ENCODE data around the gene MFSD2B.

MFSD2B gene

DNA sequence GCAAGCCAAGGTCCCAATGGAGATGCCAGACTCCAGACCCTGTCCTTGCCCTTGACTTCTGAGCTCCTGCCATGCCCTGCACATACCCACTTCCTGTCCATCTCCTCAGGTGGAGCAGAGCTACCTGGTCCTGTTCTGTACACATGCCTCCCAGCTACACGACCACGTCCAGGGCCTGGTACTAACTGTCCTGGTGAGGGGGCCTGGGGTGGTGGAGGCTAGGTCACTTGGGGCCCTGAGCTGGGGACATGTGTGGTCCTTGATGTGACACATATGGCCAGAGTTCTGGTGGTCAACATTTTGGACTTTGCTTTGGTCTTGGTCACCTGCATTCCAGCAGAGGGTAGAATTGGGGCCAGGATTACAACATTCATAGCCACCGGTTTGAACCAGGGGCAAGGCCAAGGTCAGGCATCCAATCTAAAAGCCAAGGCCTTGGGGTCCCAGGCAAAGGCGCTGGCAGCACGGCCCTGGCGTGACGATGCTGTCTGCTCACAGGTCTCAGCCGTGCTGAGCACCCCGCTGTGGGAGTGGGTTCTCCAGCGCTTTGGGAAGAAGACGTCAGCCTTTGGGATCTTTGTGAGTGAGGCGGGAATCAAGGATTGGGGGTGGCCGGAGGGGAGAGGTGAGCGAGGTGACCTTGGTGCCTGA lies 12.6 kb downstream of the MFSD2B start:
- Histone ChIP-seq H3K4me2 (ENCODE audit: insufficient read depth, low read length, poor library complexity, severe bottlenecking) (no peak overlapping the region), H3K23ac (ENCODE audit: low read depth, low read length, poor library complexity) (no peak overlapping the region), H2BK12ac (ENCODE audit: low read length) (no peak overlapping the region), H2AFZ (ENCODE audit: low read length) (no peak overlapping the region), H2BK5ac (ENCODE audit: low read length) (peak overlapping the region; percentile 39), H3K14ac (ENCODE audit: low read length) (no peak overlapping the region), H3K79me1 (ENCODE audit: low read depth, low read length) (peaks cover 7% of the 10 kb centered on the region), H2BK15ac (ENCODE audit: low read length) (no peak overlapping the region), H3K4ac (ENCODE audit: low read length) (no peak overlapping the region), H3K9me3 (replicated peaks in 1 of 2; ENCODE audit: control insufficient read depth in 2 of 2, insufficient read depth in 1 of 2, low read depth in 1 of 2, low read length in 2 of 2) (no peaks in the 10 kb centered on the region), H3K18ac (ENCODE audit: low read length) (no peak overlapping the region), H3K4me1 (ENCODE audit: control insufficient read depth in 2 of 2, insufficient read depth in 1 of 2, low read depth in 1 of 2, low read length in 2 of 2) (peaks cover 8 to 18% of the 10 kb centered on the region in 2 donors), H3K27me3 (ENCODE audit: control insufficient read depth in 3 of 3, insufficient read depth in 3 of 3, low read depth in 1 of 3, low read length in 3 of 3) (no peaks in the 10 kb centered on the region), H3K27ac (replicated peaks; ENCODE audit: low read length) (no peak overlapping the region), H4K8ac (ENCODE audit: low read depth, low read length) (no peak overlapping the region), H3K4me3 (ENCODE audit: low read length in 2 of 2) (no peak overlapping the region), H3K36me3 (replicated peaks in 1 of 2; ENCODE audit: control insufficient read depth in 2 of 2, insufficient read depth in 2 of 2, low read length in 2 of 2) (peaks cover 8 to 42% of the 10 kb centered on the region in 2 donors), H2AK5ac (ENCODE audit: low read depth, low read length) (no peak overlapping the region), H3K9ac (ENCODE audit: low read depth, low read length, poor library complexity) (no peak overlapping the region), H4K91ac (ENCODE audit: low read depth, low read length, poor library complexity) (no peak overlapping the region), H2BK120ac (ENCODE audit: low read depth, low read length) (no peak overlapping the region)
- no peak for DNase-seq (ENCODE audit: low spot score)
- no CpG with 5 or more reads among the region's 14 CpGs for WGBS, 2 donors (ENCODE audit: extremely low coverage in 2 of 2, insufficient read length in 2 of 2, insufficient replicate concordance in 1 of 2)

DNA sequence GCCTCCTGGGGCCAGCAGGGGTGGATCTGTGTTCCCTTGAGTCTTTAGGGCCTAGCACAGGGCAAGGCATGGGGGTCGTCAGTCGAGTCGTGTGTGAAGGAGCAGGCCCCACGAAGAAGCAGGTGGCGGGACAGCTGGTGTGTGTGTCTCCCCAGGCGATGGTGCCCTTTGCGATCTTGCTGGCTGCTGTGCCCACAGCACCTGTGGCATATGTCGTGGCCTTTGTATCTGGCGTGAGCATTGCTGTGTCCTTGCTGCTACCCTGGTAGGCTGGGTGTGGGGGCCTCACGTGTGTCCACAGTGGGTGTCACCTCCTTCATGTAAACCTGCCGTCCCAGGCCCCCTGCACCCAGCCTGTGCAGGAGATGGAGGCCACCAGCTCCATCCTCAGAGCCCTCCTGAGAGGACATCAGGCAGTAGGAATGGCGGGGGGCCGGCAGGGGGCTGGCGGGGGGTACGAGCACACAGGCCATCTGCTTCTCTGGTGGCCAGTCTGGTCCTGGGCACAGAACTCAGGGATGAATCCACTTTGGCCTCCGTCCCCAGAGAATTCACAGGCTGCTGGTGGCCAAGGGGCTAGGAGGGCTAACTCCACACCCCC lies 13.2 kb downstream of the MFSD2B start:
- no peaks in the 10 kb centered on the region for H3K9me3 ChIP-seq (replicated peaks in 1 of 2; ENCODE audit: control insufficient read depth in 2 of 2, insufficient read depth in 1 of 2, low read depth in 1 of 2, low read length in 2 of 2)
- no peak for DNase-seq (ENCODE audit: low spot score)
- no peak overlapping the region for H4K8ac ChIP-seq (ENCODE audit: low read depth, low read length)
- H2AFZ ChIP-seq (ENCODE audit: low read length), result no peak overlapping the region
- H2BK15ac ChIP-seq (ENCODE audit: low read length), result no peak overlapping the region
- H2BK120ac ChIP-seq (ENCODE audit: low read depth, low read length), result no peak overlapping the region
- H3K36me3 ChIP-seq (replicated peaks in 1 of 2; ENCODE audit: control insufficient read depth in 2 of 2, insufficient read depth in 2 of 2, low read length in 2 of 2), result peaks cover 8 to 44% of the 10 kb centered on the region in 2 donors
- H4K91ac ChIP-seq (ENCODE audit: low read depth, low read length, poor library complexity), result no peak overlapping the region
- H3K23ac ChIP-seq (ENCODE audit: low read depth, low read length, poor library complexity), result no peak overlapping the region
- H3K9ac ChIP-seq (ENCODE audit: low read depth, low read length, poor library complexity), result no peak overlapping the region
- H2BK5ac ChIP-seq (ENCODE audit: low read length), result peak overlapping the region; percentile 39
- H3K4me1 ChIP-seq (ENCODE audit: control insufficient read depth in 2 of 2, insufficient read depth in 1 of 2, low read depth in 1 of 2, low read length in 2 of 2), result peaks cover 7 to 18% of the 10 kb centered on the region in 2 donors
- H3K79me1 ChIP-seq (ENCODE audit: low read depth, low read length), result peaks cover 7% of the 10 kb centered on the region
- H3K4me2 ChIP-seq (ENCODE audit: insufficient read depth, low read length, poor library complexity, severe bottlenecking), result no peak overlapping the region
- no peak overlapping the region for H3K18ac ChIP-seq (ENCODE audit: low read length)
- H2BK12ac ChIP-seq (ENCODE audit: low read length), result no peak overlapping the region
- no peak overlapping the region for H2AK5ac ChIP-seq (ENCODE audit: low read depth, low read length)
- no peak overlapping the region for H3K4ac ChIP-seq (ENCODE audit: low read length)
- no peak overlapping the region for H3K14ac ChIP-seq (ENCODE audit: low read length)
- no peaks in the 10 kb centered on the region for H3K27me3 ChIP-seq (ENCODE audit: control insufficient read depth in 3 of 3, insufficient read depth in 3 of 3, low read depth in 1 of 3, low read length in 3 of 3)
- peak overlapping the region in 1 of 2 donors; percentile 31 for H3K4me3 ChIP-seq (ENCODE audit: low read length in 2 of 2)
- H3K27ac ChIP-seq (replicated peaks; ENCODE audit: low read length), result no peak overlapping the region
- WGBS, 2 donors (ENCODE audit: extremely low coverage in 2 of 2, insufficient read length in 2 of 2, insufficient replicate concordance in 1 of 2), result no CpG with 5 or more reads among the region's 16 CpGs

- Histone ChIP-seq H3K4ac (ENCODE audit: low read length) (no peak overlapping the region), H3K23ac (ENCODE audit: low read depth, low read length, poor library complexity) (no peak overlapping the region), H4K91ac (ENCODE audit: low read depth, low read length, poor library complexity) (no peak overlapping the region), H2BK15ac (ENCODE audit: low read length) (no peak overlapping the region), H3K4me2 (ENCODE audit: insufficient read depth, low read length, poor library complexity, severe bottlenecking) (no peak overlapping the region), H3K4me1 (ENCODE audit: control insufficient read depth in 2 of 2, insufficient read depth in 1 of 2, low read depth in 1 of 2, low read length in 2 of 2) (peaks cover 4 to 18% of the 10 kb centered on the region in 2 donors), H3K14ac (ENCODE audit: low read length) (no peak overlapping the region), H4K8ac (ENCODE audit: low read depth, low read length) (peak overlapping the region; percentile 93), H3K27ac (replicated peaks; ENCODE audit: low read length) (no peak overlapping the region), H3K18ac (ENCODE audit: low read length) (no peak overlapping the region), H3K79me1 (ENCODE audit: low read depth, low read length) (peaks cover 6% of the 10 kb centered on the region), H3K9me3 (replicated peaks in 1 of 2; ENCODE audit: control insufficient read depth in 2 of 2, insufficient read depth in 1 of 2, low read depth in 1 of 2, low read length in 2 of 2) (no peaks in the 10 kb centered on the region), H2BK5ac (ENCODE audit: low read length) (no peak overlapping the region), H3K36me3 (replicated peaks in 1 of 2; ENCODE audit: control insufficient read depth in 2 of 2, insufficient read depth in 2 of 2, low read length in 2 of 2) (peaks cover 8 to 52% of the 10 kb centered on the region in 2 donors), H2AK5ac (ENCODE audit: low read depth, low read length) (no peak overlapping the region), H3K27me3 (ENCODE audit: control insufficient read depth in 3 of 3, insufficient read depth in 3 of 3, low read depth in 1 of 3, low read length in 3 of 3) (no peaks in the 10 kb centered on the region), H3K4me3 (ENCODE audit: low read length in 2 of 2) (no peak overlapping the region), H3K9ac (ENCODE audit: low read depth, low read length, poor library complexity) (peak overlapping the region; percentile 34), H2AFZ (ENCODE audit: low read length) (no peak overlapping the region), H2BK120ac (ENCODE audit: low read depth, low read length) (no peak overlapping the region), H2BK12ac (ENCODE audit: low read length) (no peak overlapping the region)
- WGBS, 2 donors (ENCODE audit: extremely low coverage in 2 of 2, insufficient read length in 2 of 2, insufficient replicate concordance in 1 of 2), result no CpG with 5 or more reads among the region's 12 CpGs
- no peak for DNase-seq (ENCODE audit: low spot score)
These were observed 14.1 kb downstream of the MFSD2B start for GRCh38 chr2:24024018-24024417.

DNA sequence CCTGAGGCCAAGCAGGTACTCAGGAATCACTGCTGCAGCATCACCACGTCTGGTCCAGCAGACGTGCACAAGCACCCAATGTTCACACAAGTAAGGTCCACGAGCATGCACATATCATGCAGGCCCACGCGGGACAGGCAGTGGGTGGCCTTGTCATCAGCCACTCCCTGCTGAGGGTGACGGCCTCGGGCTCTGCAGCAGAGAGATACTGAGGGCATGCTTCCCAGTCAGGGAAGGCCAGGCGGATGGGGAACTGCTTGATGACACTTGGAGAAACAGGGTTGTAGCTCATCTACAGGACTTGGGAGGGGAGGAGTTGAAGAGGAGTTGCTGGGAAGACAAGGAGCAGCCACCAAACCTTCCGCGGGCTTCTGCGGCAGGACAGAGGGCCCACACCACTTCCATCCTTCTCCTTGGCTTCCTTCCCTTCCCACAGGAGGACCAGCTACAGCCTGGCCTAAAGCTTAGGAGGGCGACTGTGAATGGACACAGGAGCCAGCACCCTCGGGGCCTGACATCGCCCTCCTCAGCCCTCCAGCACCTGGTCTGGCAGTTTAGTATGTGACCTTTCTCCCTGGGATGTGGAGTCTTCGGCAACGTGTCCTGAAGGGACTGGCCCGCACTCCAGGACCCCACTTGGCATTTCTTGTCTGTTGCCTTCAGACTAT lies 15.2 kb downstream of the MFSD2B start:
- Histone ChIP-seq H4K8ac (ENCODE audit: low read depth, low read length) (no peak overlapping the region), H3K36me3 (replicated peaks in 1 of 2; ENCODE audit: control insufficient read depth in 2 of 2, insufficient read depth in 2 of 2, low read length in 2 of 2) (peaks cover 11 to 63% of the 10 kb centered on the region in 2 donors), H3K27ac (replicated peaks; ENCODE audit: low read length) (no peak overlapping the region), H4K91ac (ENCODE audit: low read depth, low read length, poor library complexity) (no peak overlapping the region), H3K4ac (ENCODE audit: low read length) (peak overlapping the region; percentile 56), H2BK5ac (ENCODE audit: low read length) (peak overlapping the region; percentile 8), H3K4me1 (ENCODE audit: control insufficient read depth in 2 of 2, insufficient read depth in 1 of 2, low read depth in 1 of 2, low read length in 2 of 2) (peaks cover 4 to 18% of the 10 kb centered on the region in 2 donors), H3K4me3 (ENCODE audit: low read length in 2 of 2) (no peak overlapping the region), H2BK12ac (ENCODE audit: low read length) (no peak overlapping the region), H3K4me2 (ENCODE audit: insufficient read depth, low read length, poor library complexity, severe bottlenecking) (no peak overlapping the region), H3K18ac (ENCODE audit: low read length) (peak overlapping the region; percentile 8), H3K9ac (ENCODE audit: low read depth, low read length, poor library complexity) (no peak overlapping the region), H3K23ac (ENCODE audit: low read depth, low read length, poor library complexity) (no peak overlapping the region), H2BK120ac (ENCODE audit: low read depth, low read length) (no peak overlapping the region), H3K27me3 (ENCODE audit: control insufficient read depth in 3 of 3, insufficient read depth in 3 of 3, low read depth in 1 of 3, low read length in 3 of 3) (no peaks in the 10 kb centered on the region), H3K9me3 (replicated peaks in 1 of 2; ENCODE audit: control insufficient read depth in 2 of 2, insufficient read depth in 1 of 2, low read depth in 1 of 2, low read length in 2 of 2) (no peaks in the 10 kb centered on the region), H2AFZ (ENCODE audit: low read length) (no peak overlapping the region), H2BK15ac (ENCODE audit: low read length) (no peak overlapping the region), H2AK5ac (ENCODE audit: low read depth, low read length) (no peak overlapping the region), H3K79me1 (ENCODE audit: low read depth, low read length) (peaks cover 6% of the 10 kb centered on the region), H3K14ac (ENCODE audit: low read length) (no peak overlapping the region)
- WGBS, 2 donors (ENCODE audit: extremely low coverage in 2 of 2, insufficient read length in 2 of 2, insufficient replicate concordance in 1 of 2), result no CpG with 5 or more reads among the region's 17 CpGs
- no peak for DNase-seq (ENCODE audit: low spot score)
